GM18517 (cell line): Measurements from ENCODE around the gene DPP10.
"Not testable (repeated sequence)": the region's sequence is repeated elsewhere in the genome, so short reads cannot be mapped to it uniquely, and the experiment has no call there.

ENCODE experiments used
- ATAC-seq: cut with Tn5 transposase; IDR thresholded peaks from one replicate; pipeline ENCODE4 v1.9.1; 2021; ENCODE audit warnings: mild to moderate bottlenecking, moderate library complexity; ENCODE audit not compliant: unreplicated experiment

Gene DPP10

DNA sequence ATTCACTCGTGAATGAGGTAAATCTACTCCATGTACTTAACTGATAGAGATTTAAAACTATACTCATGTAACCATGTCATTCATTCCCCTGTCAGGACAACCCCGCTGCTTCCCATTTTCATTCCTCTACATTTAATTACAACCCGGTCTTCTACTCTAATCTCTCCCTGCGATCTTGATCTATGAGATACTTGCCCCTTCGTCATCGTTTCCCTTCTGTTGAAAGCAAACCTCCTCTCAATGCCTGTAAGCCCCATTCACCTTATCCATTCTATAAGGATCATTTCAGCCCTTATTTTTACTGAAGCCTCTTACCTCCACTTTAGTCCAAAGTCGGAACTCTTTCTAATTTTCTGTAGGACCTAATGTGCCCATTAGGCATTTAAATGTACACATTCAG, 492.6 kb downstream of the DPP10 start:
- no peak for ATAC-seq

DNA sequence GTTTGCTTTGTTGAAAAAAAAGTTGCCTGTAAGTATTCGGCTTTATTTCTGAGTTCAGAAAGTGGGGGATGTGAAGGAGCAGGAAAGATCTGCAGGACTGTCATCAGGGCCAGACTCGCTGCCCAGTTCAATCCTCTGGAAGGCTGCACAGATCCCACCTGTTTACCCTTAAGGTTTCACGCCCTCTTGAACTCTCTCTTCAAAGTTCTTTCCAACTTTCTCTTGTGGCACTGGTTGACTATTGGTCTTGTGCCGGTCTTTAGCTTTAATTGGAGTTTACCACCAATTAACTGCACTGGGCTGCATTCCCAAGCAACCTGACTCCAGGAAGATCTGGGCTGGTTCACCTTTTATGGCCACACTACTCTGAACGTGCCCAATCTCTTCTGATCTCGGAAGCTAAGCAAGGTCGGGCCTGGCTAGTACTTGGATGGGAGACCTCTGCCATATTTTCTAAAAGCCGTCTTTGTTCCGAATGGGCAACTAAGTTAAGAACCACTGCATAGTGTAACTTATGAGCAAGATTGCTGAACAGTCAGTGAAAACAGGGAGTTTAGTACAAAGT, 495.0 kb downstream of the DPP10 start:
- ATAC-seq, result no peak

DNA sequence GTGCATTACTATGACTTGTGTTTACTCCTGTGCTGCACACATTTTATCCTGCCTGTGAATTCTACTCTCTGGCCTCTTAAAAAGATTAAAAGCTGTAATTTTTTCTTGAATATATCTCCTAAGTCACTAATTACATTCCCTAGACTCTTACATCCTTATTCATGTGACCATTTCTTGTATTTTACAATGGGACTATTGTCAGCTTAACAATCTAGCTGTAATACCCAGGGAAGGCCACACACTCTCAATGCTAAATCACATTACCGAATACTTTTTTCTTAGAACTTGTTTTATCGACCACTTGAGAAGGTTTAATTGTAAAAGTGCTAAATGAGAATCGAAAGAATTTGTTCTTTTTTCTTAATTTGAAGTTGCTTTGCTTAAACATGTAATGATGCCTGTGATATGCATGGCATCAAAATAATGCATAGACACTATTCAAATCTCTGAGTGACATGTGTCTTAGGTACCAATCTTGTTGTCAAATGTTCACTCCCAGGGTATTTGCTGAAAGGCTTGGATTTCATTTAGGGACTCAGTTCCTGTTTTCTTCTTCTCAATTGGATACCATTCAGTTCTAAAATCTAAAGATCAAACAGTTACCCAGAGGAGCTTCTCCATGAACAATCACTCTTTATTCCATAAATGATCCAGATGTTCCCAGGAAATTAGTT, 498.5 kb downstream of the DPP10 start:
- ATAC-seq, result no peak

DNA sequence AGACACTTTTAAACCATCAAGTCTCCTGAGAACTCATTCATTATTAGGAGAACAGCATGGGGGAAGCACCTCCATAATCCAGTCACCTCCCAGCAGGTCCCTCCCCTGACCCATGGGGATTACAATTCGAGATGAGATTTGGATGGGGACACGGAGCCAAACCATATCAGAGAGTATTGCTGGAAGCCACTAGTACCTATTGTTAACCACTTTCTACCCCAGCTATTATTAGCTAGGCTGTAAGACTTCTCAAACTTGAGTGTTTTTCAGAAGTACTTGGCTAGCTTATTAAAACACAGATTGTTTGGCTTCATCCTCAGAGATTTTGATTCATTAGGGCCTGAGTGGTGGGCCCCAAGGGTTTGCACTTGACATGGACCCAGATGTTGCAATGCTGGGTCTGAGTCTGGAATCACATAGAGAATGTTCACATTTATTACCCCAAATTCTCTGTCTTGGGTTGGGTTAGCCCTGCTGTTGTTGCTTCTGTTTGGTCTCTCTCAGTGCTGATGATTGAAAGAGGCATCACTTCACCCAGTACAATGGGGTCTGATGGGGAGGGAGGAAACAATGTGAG, 506.9 kb downstream of the DPP10 start:
- no peak for ATAC-seq

DNA sequence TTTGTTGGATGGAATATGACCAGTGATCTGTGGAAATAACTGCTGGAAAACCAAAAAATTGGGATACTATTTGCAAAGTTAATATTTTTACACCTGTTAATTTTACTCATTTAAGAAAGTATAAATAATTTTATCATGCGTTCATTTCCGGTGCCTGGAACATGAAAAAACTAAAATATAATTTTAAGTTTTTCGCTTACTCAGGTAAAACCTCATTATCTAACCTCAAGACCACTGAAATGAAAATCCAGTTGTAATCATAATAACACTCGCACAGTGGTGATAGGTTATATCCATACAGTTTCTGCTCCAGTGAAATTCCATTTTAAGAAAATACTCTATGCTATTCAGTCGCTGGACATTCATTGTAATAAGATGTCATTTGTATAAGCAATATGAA, 517.9 kb downstream of the DPP10 start:
- no peak for ATAC-seq

DNA sequence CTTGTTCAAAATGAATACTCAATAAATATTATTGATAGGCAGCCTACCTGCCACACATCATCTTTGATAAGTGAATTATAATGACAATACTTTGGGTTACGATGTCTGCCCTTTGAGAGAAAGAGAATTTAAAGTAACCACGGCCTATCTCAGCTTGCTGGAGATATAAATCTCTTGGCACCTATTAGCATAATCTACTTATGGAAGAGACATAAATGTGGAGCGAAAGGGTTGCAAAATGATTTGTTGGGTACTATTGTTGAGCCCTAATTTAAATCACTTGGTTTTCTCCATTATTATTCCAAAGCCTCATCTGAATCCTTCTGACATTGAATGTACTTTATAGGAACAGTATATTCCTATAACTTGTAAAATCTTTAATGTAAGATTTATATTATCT, 520.1 kb downstream of the DPP10 start:
- no peak for ATAC-seq

DNA sequence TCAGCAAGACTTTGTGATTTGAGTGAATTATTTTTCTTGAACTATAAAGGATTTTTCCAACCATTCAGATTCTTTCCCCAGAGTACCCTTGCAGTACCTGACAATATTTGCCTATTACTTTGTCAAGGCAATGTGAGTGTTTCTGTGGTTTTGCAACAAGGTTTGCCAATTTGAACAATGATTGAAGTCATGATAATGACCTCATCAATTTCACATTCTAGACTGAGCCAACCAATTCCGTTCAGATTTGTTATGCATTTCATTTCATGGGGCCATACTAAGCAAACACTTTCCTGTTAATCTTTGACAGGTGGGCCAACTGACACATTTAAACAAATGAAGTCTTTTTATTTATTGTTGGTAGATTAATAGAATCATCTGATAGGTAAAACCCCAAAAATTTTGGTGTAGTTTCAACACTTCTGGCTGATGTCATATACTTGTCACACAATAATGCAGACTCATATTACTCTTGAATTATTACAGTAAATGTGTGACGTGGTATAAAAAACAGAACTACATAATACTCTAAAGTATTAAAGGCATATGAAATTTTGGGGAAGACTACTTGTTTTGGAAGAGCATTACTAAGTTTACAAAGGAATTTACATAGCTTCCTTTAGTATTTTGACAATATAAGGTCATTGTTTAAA, 526.4 kb downstream of the DPP10 start:
- no peak for ATAC-seq

DNA sequence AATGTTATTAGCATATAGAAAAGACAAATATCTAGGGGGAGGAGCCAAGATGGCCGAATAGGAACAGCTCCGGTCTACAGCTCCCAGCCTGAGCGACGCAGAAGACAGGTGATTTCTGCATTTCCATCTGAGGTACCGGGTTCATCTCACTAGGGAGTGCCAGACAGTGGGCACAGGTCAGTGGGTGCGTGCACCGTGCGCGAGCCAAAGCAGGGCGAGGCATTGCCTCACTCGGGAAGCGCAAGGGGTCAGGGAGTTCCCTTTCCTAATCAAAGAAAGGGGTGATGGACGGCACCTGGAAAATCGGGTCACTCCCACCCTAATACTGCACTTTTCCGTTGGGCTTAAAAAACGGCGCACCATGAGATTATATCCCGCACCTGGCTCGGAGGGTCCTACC, 561.9 kb downstream of the DPP10 start:
- ATAC-seq, result not testable (repeated sequence)

DNA sequence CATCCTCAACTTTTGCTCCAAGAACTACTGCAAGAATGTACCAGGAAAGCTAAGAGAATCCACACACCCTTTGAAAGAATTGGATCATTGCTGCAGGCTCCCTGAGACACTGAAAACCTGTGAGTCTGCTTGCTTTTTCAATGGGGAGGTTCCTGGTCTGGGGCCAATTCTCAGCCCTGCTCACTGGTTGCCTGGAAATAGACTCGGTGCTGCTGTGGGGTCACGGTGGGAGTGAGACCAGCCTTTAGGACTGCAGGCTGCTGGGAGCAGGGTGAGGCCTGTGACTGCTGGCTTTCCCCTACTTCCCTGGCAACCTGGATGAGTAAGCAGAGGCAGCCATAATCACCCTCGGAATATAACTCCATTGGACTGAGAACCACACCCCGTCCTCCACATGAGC, 569.3 kb downstream of the DPP10 start:
- no peak for ATAC-seq

DNA sequence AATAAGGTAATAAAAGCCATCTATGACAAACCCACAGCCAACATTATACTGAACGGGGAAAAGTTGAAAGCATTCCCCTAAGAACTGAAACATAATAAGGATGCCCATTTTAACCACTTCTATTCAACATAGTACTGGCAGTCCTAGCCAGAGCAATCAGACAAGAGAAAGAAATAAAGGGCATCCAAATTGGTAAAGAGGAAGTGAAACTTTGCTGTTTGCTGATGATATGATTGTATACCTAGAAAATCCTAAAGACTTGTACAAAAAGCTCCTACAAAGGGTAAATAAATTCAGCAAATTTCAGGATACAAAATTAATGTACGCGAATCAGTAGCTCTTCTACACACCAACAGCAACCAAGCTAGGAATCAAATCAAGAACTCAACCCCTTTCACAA, 579.6 kb downstream of the DPP10 start:
- ATAC-seq, result not testable (repeated sequence)

DNA sequence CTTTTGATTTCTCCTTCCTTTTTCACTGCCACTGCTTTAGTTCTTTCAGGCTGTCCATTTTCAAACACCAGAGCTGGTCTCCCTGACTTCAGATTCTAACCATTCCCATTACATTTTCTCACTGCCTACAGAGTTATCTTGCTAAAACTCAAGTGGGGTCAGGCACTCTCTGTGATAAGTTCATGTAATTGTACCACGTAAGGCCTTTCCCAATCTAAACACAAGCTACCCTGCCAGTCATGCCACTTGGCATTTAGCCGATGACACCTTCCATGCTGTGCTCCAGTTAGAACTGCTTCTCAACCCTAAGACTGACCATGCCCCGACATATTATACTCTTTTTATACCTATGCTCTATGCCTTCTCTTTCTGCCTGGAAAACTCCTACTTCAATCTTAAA, 592.4 kb downstream of the DPP10 start:
- ATAC-seq, result no peak

DNA sequence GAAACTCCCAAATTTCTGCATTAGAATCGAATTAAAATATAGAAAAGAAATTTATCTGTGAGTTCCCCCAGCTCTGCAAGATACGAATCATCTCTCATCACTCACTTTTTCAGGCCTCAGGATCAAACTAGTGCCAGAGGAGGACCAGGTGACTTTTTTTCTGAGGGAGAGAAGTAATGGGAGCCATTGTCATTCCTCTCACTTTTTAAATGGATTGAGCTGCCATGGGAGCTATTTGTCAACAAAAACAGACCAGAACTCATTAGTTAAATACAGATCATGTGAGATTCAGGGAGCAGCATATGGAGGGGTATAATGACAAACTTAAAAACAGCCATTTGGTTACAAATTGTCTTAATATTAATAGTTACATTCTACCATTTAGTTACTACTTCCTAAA, 594.4 kb downstream of the DPP10 start:
- no peak for ATAC-seq

DNA sequence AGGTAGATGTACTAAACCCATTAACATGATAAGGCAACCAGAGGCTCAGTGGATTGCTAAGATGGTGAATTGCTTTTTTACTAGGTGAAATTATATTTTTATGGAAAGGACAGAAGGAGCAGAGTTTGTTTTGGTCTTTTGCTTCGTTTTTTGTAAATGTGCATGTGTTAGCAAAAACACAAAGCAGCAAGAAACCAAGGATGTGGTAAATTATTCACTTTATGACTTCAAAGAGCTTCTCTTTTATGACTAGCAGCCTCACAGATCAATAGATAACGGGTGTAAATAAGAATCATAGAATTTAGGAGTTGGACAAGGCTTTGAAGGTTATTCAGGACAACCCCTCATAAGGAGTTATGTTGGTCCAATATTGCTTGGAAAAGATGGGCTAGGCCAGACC, 615.0 kb downstream of the DPP10 start:
- ATAC-seq, result no peak

DNA sequence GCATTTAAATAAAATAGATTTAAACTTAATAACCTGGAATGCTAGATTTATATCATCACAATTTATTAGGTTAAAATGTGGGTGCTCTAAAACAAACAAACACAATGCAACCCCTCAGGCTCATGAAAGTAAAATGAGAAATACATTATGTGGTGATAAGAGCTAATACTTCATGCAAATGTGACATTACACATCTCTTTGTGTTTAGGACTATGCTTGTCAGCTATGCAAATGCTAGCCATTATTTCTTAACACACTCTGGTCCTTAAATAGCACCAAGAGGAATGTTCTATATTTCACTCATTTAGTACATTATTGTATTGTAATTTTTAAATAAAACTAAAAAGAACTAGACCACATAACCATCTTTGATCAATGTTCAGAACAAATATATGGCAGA, 627.6 kb downstream of the DPP10 start:
- ATAC-seq, result no peak

DNA sequence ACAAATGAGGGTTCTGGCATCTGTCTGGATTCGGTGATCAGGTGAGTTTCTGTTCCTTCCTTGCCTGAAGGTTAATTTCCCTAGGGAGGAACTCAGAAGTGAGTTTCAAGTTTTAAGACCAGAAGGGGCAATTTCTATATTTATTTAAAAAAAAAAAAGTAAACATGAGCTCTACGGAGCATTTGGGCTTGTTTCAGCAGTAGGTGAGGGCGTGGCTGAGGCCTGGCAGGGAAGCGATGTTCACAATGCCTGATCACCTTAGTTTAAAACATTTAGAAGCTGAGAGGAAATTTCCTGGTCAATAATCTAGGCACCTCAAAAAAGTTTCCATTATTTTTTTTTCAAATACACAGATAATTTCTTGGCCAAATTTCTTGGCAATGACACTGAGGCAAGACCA, 629.1 kb downstream of the DPP10 start:
- ATAC-seq, result no peak

DNA sequence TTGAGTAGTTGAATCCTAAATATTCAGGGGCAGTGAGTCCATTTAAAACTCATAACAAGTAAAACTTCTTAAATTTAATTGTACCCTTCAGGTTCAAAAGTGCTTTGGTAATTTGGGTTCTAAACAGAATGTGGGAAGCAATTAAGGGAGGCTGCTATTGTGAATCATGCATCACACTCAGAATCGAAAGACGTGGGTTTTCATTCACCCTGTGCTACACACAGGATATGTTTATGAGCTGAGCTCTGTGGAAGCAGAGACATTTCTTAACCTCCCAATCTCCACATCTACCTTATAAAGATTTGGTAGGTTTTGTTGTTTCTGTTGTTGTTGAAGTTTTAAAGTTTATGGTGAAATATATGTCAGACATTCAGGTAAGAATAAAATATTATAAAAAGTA, 633.4 kb downstream of the DPP10 start:
- ATAC-seq, result no peak

DNA sequence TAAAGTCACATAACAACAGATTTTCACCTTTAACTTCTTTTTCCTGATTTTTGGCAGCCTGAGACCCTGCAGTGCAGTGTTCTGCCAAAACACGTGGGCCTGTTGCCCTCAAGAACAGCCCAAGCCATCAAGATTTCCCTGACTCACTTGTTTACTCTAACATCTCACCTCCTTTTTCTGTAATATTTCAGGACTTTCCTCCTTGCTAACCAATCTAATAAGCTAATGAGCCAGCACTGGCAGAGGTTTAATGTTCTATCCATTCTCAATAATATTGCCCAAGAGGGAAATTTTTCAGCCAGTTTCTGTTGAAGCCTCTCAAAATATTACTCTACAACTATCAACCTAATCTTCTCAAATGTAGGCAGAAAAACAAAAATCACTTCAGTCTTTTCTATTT, 635.2 kb downstream of the DPP10 start:
- no peak for ATAC-seq

DNA sequence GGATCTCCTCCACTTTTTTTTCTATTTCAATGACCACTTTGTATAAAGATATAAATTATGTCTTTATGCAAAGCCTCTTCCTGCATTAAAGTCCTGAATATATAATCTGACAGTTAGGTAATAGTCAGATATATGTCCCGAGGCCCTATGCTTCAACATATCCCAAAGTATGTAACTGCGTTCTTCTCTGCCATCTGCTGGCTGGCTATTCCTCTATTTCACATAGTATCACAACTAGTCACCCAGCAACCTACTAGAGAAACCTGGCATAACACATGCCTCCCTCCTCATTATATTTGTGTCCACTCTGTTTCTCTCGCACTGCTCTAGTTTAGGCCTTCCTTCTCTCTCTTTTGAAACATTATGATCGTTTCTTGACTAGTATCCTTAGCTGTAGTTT, 640.8 kb downstream of the DPP10 start:
- no peak for ATAC-seq

DNA sequence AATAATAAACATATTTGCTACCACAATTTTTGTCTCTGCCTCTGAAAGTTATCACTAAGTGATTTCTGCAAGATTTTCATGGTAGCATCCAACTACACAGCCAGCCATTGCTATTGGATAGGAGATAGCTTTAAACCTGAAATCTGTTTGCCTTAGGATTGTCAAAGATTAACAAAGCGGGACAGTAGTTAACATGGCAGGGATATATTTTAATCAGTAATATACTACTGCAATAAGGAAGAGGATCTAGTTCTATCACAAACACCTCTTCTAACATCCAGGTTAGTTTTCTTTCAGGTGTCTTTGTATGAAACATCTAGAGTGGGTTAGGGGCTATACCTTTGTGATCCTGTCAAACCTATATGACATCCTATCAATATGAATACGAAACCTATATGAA, 641.3 kb downstream of the DPP10 start:
- no peak for ATAC-seq

DNA sequence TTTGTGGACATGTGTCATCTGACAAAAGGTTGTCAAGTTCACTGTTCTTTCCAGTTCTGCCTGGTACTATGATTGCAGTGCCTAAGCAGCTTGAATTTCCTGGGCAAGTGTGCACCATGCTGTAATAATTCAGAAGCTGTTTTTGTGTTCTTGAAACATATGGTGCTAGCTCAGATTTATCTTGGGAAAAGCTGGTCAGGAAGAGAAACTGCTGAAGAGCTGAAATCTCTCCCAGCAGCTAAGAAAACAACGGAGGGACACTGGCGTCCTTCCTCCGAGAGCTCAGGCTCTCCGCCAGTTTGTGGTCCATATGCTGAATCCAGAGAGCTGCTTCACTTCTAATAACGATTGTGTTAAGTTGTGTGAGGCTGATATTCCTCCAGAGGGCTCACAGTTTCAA, 642.0 kb downstream of the DPP10 start:
- no peak for ATAC-seq

DNA sequence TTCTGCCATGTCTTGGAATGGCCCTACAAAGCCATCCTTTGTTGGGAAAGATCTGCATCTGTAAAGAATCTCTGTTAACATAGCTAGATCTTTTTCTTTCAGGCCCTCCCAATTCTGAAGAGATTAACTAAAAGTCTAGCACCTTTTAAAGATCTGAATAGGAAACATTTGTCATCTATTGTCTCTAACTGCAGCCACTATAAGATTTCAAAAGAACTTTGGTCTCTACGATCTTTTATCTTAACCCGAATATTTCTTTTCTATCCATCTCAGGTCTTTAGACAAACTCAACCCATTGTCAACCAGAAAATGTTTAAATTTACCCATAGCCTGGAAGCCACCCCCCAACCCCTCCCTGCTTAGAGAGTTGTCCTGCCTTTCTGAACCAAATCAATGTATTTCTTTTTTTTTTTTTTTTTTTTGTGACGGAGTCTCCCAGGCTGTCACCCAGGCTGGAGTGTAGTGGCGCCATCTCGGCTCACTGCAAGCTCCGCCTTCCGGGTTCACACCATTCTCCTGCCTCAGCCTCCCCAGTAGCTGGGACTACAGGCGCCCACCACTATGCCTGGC, 643.7 kb downstream of the DPP10 start:
- ATAC-seq, result not testable (repeated sequence)

DNA sequence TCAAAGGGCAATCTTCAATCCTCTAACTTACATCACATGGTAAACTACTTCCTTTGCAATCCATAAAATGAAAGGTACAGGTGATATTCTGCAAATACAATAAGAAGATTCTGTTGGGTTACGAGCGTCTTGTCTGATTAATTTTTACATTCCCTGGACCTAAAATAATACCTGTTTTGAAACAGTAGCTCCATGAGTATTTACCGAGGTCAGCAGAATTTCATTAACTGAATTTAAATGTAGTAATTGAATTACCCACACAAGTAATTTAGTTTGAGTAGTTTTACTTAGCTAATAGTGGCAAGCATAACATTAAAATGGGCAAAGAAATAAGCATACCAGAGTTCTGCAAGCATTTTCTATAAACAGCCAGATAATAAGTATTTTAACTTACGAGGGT, 652.0 kb downstream of the DPP10 start:
- no peak for ATAC-seq
